Pancreas (tissue), 10 donors: ENCODE data around the gene GPR146. TPM values are rescaled to one million over a fixed set of nuclear protein-coding genes. Genes with fewer than 3 reads are reported as not detected.

Source experiments
- ATAC-seq, 4 donors: fragments of 200-7000 bp; cut with Tn5 transposase; one replicate each; pipeline versions ENCODE4 v1.8.0 to v1.9.1; 2020; ENCODE audit warnings: mild to moderate bottlenecking in 4 of 4, moderate library complexity in 4 of 4
- DNase-seq, 6 donors: peaks; one replicate each; pipeline ENCODE4 v3.0.0-alpha.2; 2020
- FAIRE-seq: peaks from 2 replicates; lab custom pipeline; 2012; peaks lifted over from hg19 to GRCh38; lab: Jason Lieb, UNC
- H3K27ac ChIP-seq, 4 donors: fragments of 200-600 bp; sonication (generic); 1 replicate in 3 of 4; 2 replicates in 1 of 4; pipeline versions ENCODE4 v1.5.0 to v1.8.0; 2020
- H3K27me3 ChIP-seq, 4 donors: fragments of 200-600 bp; one replicate each; pipeline ENCODE4 v1.8.0; 2021
- H3K36me3 ChIP-seq, 3 donors: fragments of 200-600 bp; sonication (generic) in 1 of 3; one replicate each; pipeline versions ENCODE4 v1.5.0 to v1.8.0; 2020 to 2021
- H3K4me1 ChIP-seq, 3 donors: fragments of 200-600 bp; one replicate each; pipeline ENCODE4 v1.8.0; 2021
- H3K4me3 ChIP-seq, 4 donors: fragments of 200-600 bp; sonication (generic) in 2 of 4; one replicate each; pipeline versions ENCODE4 v1.5.0 to v1.8.0; 2020 to 2021
- H3K9me3 ChIP-seq, 4 donors: fragments of 200-600 bp; one replicate each; pipeline ENCODE4 v1.8.0; 2021
- CTCF ChIP-seq, 4 donors: fragments of 200-600 bp; sonication (generic) in 3 of 4; IDR thresholded peaks; one replicate each; pipeline versions ENCODE4 v1.5.0 to v1.8.0; 2021; ENCODE audit warnings: antibody characterized with exemption in 4 of 4
- WGBS, 2 donors: extraction: QIAGEN DNeasy Blood & Tissue Kit; methylation state at CpG; one replicate each; pipeline ENCODE4 v1.1.7; 2013; 5-methylcytosine and 5-hydroxymethylcytosine counted together
- intact Hi-C, 3 donors: fragments of 100-400 bp; cut with DNase I; formaldehyde crosslinking; loops; one replicate each; pipeline versions ENCODE4 v1.11.1 to v1.14.2; 2022
- polyA plus RNA-seq, 2 donors: library from polyadenylated mRNA; stranded (reverse); fragments of 200-250 nt; gene quantifications; one replicate each; pipeline ENCODE4 v1.2.3, GENCODE V29; 2013
- total RNA-seq, 6 donors: library from RNA; stranded (reverse); fragmentation: NEBNext Ultra II Directional in 4 of 6; extraction: Animal tissue kit (Norgen Biotek cat#: 25700) in 4 of 6; gene quantifications; one replicate each; pipeline versions ENCODE4 v1.2.1 to v1.2.4, GENCODE V29; 2021 to 2023
- donor health status: healthy with polysubstance abuse.
- donor health status: DM: no; HTN: no; CAD: no; lungs with moderate emphysema.
- donor health status: DM: no; HTN: no; CAD: no.
- donor health status: control.
- donor health status: control.
- donor health status: Bipolar disorder and iron deficiency.
- donor health status: DM: yes; HTN: yes; CAD: no.
- donor health status: DM: no; HTN: no; CAD: no.
- donor health status: DM: no; HTN: no; CAD: no.
- donor health status: DM: yes; HTN: yes; CAD: no.

GPR146 gene
- total and polyA plus RNA-seq, 8 donors: 3.4 to 6.5 (median 4.1) TPM

GRCh38 chr7:1016577-1017531 lies 27.5 kb upstream of the GPR146 start:
- no peak overlapping the region for H3K4me3 ChIP-seq
- H3K27me3 ChIP-seq: no peaks in the 10 kb centered on the region
- 93 to 95% methylated on average over 50 to 51 of the region's 51 CpGs for WGBS, 2 donors
- FAIRE-seq: no peak
- H3K36me3 ChIP-seq: no peaks in the 10 kb centered on the region
- no peak for TF ChIP-seq CTCF (IDR thresholded peaks at IDR 0.05)
- no peaks in the 10 kb centered on the region for H3K4me1 ChIP-seq
- ATAC-seq: no peak
- peak in 2 of 6 donors; percentile 34 to 70 for DNase-seq
- no peak overlapping the region for H3K27ac ChIP-seq
- intact Hi-C loops: no loop called here
- no peaks in the 10 kb centered on the region for H3K9me3 ChIP-seq

GRCh38 chr7:1017586-1018333 lies 26.6 kb upstream of the GPR146 start:
- FAIRE-seq (no peak), ATAC-seq (no peak), DNase-seq (peak in 2 of 6 donors; percentile 23 to 41)
- no peaks in the 10 kb centered on the region for H3K4me1 ChIP-seq
- no peak for TF ChIP-seq CTCF (IDR thresholded peaks at IDR 0.05)
- 93 to 95% methylated on average over 34 of the region's 34 CpGs for WGBS, 2 donors
- intact Hi-C loops: no loop called here
- H3K27me3 ChIP-seq: no peaks in the 10 kb centered on the region
- H3K36me3 ChIP-seq: no peaks in the 10 kb centered on the region
- no peak overlapping the region for H3K4me3 ChIP-seq
- no peaks in the 10 kb centered on the region for H3K9me3 ChIP-seq
- no peak overlapping the region for H3K27ac ChIP-seq

- 89 to 90% methylated on average over 13 of the region's 13 CpGs for WGBS, 2 donors
- DNase-seq: peak in 2 of 6 donors; percentile 22 to 74
- Histone ChIP-seq H3K9me3 (no peaks in the 10 kb centered on the region), H3K27ac (no peak overlapping the region), H3K4me3 (no peak overlapping the region), H3K36me3 (no peaks in the 10 kb centered on the region), H3K27me3 (no peaks in the 10 kb centered on the region), H3K4me1 (no peaks in the 10 kb centered on the region)
- intact Hi-C loops: no loop called here
- ATAC-seq: no peak
- FAIRE-seq: no peak
- TF ChIP-seq CTCF (IDR thresholded peaks at IDR 0.05): no peak
These were observed 26.0 kb upstream of the GPR146 start for GRCh38 chr7:1018334-1018695.

- WGBS, 2 donors: 81 to 89% methylated on average over 14 of the region's 14 CpGs
- TF ChIP-seq CTCF (IDR thresholded peaks at IDR 0.05): no peak
- no peak overlapping the region for H3K4me3 ChIP-seq
- no peak for FAIRE-seq
- no peak overlapping the region for H3K27ac ChIP-seq
- ATAC-seq: no peak
- no peaks in the 10 kb centered on the region for H3K27me3 ChIP-seq
- intact Hi-C loops: no loop called here
- no peaks in the 10 kb centered on the region for H3K36me3 ChIP-seq
- no peaks in the 10 kb centered on the region for H3K4me1 ChIP-seq
- no peaks in the 10 kb centered on the region for H3K9me3 ChIP-seq
- peak in 1 of 6 donors; percentile 25 for DNase-seq
These were observed 25.0 kb upstream of the GPR146 start for GRCh38 chr7:1019255-1019785.
